H9 (cell line): ENCODE results near the gene NKD1. TPM values are rescaled to one million over a fixed set of nuclear protein-coding genes. Genes with fewer than 3 reads are reported as not detected.

ENCODE experiments used
- DNase-seq: peaks from one replicate; pipeline ENCODE4 v3.0.0-alpha.2; 2017
- H2AFZ ChIP-seq: one replicate; pipeline ENCODE4 v1.6.1; 2013; ENCODE audit warnings: mild to moderate bottlenecking, low read length, control low read depth, moderate library complexity
- H2AK5ac ChIP-seq: 2 replicates; pipeline ENCODE4 v1.6.1; 2013; ENCODE audit warnings: low read length, control low read depth, mixed read lengths; ENCODE audit not compliant: insufficient read length
- H2BK120ac ChIP-seq: one replicate; pipeline ENCODE4 v1.6.1; 2013; ENCODE audit warnings: low read depth, mild to moderate bottlenecking, low read length, control low read depth, inconsistent platforms; ENCODE audit not compliant: poor library complexity, severe bottlenecking
- H2BK12ac ChIP-seq: 2 replicates; pipeline ENCODE4 v1.6.1; 2013; ENCODE audit warnings: low read length, control low read depth, mixed read lengths, low read depth; ENCODE audit not compliant: insufficient read length
- H2BK15ac ChIP-seq: 2 replicates; pipeline ENCODE4 v1.6.1; 2013; ENCODE audit warnings: low read depth, low read length, control low read depth
- H2BK20ac ChIP-seq: one replicate; pipeline ENCODE4 v1.6.1; 2013; ENCODE audit warnings: low read depth, mild to moderate bottlenecking, low read length, control low read depth, inconsistent platforms; ENCODE audit not compliant: poor library complexity, severe bottlenecking
- H2BK5ac ChIP-seq: 2 replicates; pipeline ENCODE4 v1.6.1; 2013; ENCODE audit warnings: low read length, control low read depth, mixed read lengths; ENCODE audit not compliant: insufficient read length
- H3K14ac ChIP-seq: 2 replicates; pipeline ENCODE4 v1.6.1; 2013; ENCODE audit warnings: low read length, control low read depth; ENCODE audit not compliant: insufficient read depth
- H3K18ac ChIP-seq: 2 replicates; pipeline ENCODE4 v1.6.1; 2013; ENCODE audit warnings: low read depth, mild to moderate bottlenecking, mixed read lengths, low read length, control low read depth; ENCODE audit not compliant: insufficient read length
- H3K23ac ChIP-seq: 2 replicates; pipeline ENCODE4 v1.6.1; 2013; ENCODE audit warnings: low read length, control low read depth, mixed read lengths, low read depth; ENCODE audit not compliant: insufficient read length
- H3K23me2 ChIP-seq: 2 replicates; pipeline ENCODE4 v1.6.1; 2013; ENCODE audit warnings: low read depth, mild to moderate bottlenecking, mixed read lengths, low read length, control low read depth; ENCODE audit not compliant: insufficient read length, poor library complexity, severe bottlenecking
- H3K27ac ChIP-seq: 2 replicates; pipeline ENCODE4 v1.5.1; 2013; ENCODE audit warnings: low read length, control low read depth, mixed read lengths, low read depth; ENCODE audit not compliant: insufficient read length
- H3K27me3 ChIP-seq: 2 replicates; pipeline ENCODE4 v1.6.1; 2013; ENCODE audit warnings: low read length, control low read depth, inconsistent platforms; ENCODE audit not compliant: insufficient read depth
- H3K4ac ChIP-seq: 2 replicates; pipeline ENCODE4 v1.6.1; 2013; ENCODE audit warnings: low read depth, mild to moderate bottlenecking, control low read depth, inconsistent platforms, low read length, moderate library complexity
- H3K4me1 ChIP-seq: 2 replicates; pipeline ENCODE4 v1.6.1; 2013; ENCODE audit warnings: low read length, control low read depth, inconsistent platforms; ENCODE audit not compliant: insufficient read depth
- H3K4me2 ChIP-seq: 2 replicates; pipeline ENCODE4 v1.6.1; 2013; ENCODE audit warnings: low read length, control low read depth, mixed read lengths; ENCODE audit not compliant: insufficient read length, insufficient read depth
- H3K56ac ChIP-seq: 2 replicates; pipeline ENCODE4 v1.6.1; 2013; ENCODE audit warnings: low read depth, mild to moderate bottlenecking, mixed read lengths, low read length, control low read depth; ENCODE audit not compliant: insufficient read length
- H3K79me1 ChIP-seq: 2 replicates; pipeline ENCODE4 v1.6.1; 2013; ENCODE audit warnings: low read depth, mild to moderate bottlenecking, moderate library complexity, low read length, control low read depth, inconsistent platforms; ENCODE audit not compliant: insufficient read depth, poor library complexity, severe bottlenecking
- H3K79me2 ChIP-seq: 2 replicates; pipeline ENCODE4 v1.6.1; 2013; ENCODE audit warnings: low read length, control low read depth, inconsistent platforms; ENCODE audit not compliant: insufficient read depth
- H3K9ac ChIP-seq: 2 replicates; pipeline ENCODE4 v1.6.1; 2013; ENCODE audit warnings: low read length, control low read depth, mixed read lengths; ENCODE audit not compliant: insufficient read length; ENCODE audit errors: extremely low read depth
- H3K9me3 ChIP-seq: one replicate; pipeline ENCODE4 v1.6.1; 2013; ENCODE audit warnings: low read depth, low read length, inconsistent platforms; ENCODE audit not compliant: control insufficient read depth
- H3T11ph ChIP-seq: one replicate; pipeline ENCODE4 v1.6.1; 2013; ENCODE audit warnings: mild to moderate bottlenecking, low read length, control low read depth, inconsistent platforms
- H4K20me1 ChIP-seq: one replicate; pipeline ENCODE4 v1.6.1; 2013; ENCODE audit not compliant: control insufficient read depth, insufficient read length, insufficient read depth
- H4K5ac ChIP-seq: 2 replicates; pipeline ENCODE4 v1.6.1; 2013; ENCODE audit warnings: low read depth, mild to moderate bottlenecking, mixed read lengths, low read length, control low read depth; ENCODE audit not compliant: insufficient read length
- H4K8ac ChIP-seq: replicated peaks from 2 replicates; pipeline ENCODE4 v1.6.1; 2013; ENCODE audit warnings: low read length, control low read depth, mixed read lengths, low read depth; ENCODE audit not compliant: insufficient read length
- H4K91ac ChIP-seq: 2 replicates; pipeline ENCODE4 v1.6.1; 2013; ENCODE audit warnings: low read depth, mild to moderate bottlenecking, moderate library complexity, mixed read lengths, low read length, control low read depth; ENCODE audit not compliant: insufficient read length
- H3K27ac Mint-ChIP-seq, 3 experiments: 2 replicates in 2 of 3; 3 replicates in 1 of 3; pipeline ENCODE4 v1.8.0; 2020 to 2021; ENCODE audit warnings: mixed read lengths in 3 of 3, mild to moderate bottlenecking in 1 of 3, moderate library complexity in 1 of 3
- H3K27me3 Mint-ChIP-seq: 2 replicates; pipeline ENCODE4 v1.8.0; 2021; ENCODE audit warnings: low read depth, mild to moderate bottlenecking, moderate library complexity, mixed read lengths
- H3K36me3 Mint-ChIP-seq, 3 experiments: 2 replicates in 2 of 3; 3 replicates in 1 of 3; pipeline ENCODE4 v1.8.0; 2020 to 2021; ENCODE audit warnings: low read depth in 3 of 3, mixed read lengths in 3 of 3; ENCODE audit not compliant: insufficient read depth in 1 of 3
- H3K4me1 Mint-ChIP-seq, 2 experiments: 2 replicates each; pipeline ENCODE4 v1.8.0; 2020; ENCODE audit warnings: mixed read lengths in 2 of 2
- H3K4me3 Mint-ChIP-seq, 2 experiments: 2 replicates in 1 of 2; 3 replicates in 1 of 2; pipeline ENCODE4 v1.8.0; 2020 to 2021; ENCODE audit warnings: mild to moderate bottlenecking in 2 of 2, mixed read lengths in 2 of 2, moderate library complexity in 1 of 2
- H3K9me3 Mint-ChIP-seq, 2 experiments: 2 replicates in 1 of 2; 3 replicates in 1 of 2; pipeline ENCODE4 v1.8.0; 2020; ENCODE audit warnings: mild to moderate bottlenecking in 2 of 2, mixed read lengths in 2 of 2, moderate library complexity in 1 of 2
- CTCF ChIP-seq: fragments of 200-600 bp; sonication (generic); conservative IDR thresholded peaks from 3 replicates; pipeline ENCODE4 v1.8.0; 2021; ENCODE audit warnings: antibody characterized with exemption, mild to moderate bottlenecking
- WGBS: extraction: QIAGEN DNeasy Blood & Tissue Kit; methylation state at CpG from one replicate; pipeline ENCODE4 v1.1.7; 2013; ENCODE audit warnings: missing lambda C conversion rate, low lambda C conversion rate, mixed read lengths; ENCODE audit not compliant: insufficient read length; ENCODE audit errors: extremely low coverage; 5-methylcytosine and 5-hydroxymethylcytosine counted together
- total RNA-seq: library from RNA; stranded (reverse); gene quantifications from 2 replicates; pipeline ENCODE4 v1.2.1, GENCODE V29; 2021

NKD1 gene
- total RNA-seq, 1 experiment from 2014 or later, result 1.9 TPM

DNA sequence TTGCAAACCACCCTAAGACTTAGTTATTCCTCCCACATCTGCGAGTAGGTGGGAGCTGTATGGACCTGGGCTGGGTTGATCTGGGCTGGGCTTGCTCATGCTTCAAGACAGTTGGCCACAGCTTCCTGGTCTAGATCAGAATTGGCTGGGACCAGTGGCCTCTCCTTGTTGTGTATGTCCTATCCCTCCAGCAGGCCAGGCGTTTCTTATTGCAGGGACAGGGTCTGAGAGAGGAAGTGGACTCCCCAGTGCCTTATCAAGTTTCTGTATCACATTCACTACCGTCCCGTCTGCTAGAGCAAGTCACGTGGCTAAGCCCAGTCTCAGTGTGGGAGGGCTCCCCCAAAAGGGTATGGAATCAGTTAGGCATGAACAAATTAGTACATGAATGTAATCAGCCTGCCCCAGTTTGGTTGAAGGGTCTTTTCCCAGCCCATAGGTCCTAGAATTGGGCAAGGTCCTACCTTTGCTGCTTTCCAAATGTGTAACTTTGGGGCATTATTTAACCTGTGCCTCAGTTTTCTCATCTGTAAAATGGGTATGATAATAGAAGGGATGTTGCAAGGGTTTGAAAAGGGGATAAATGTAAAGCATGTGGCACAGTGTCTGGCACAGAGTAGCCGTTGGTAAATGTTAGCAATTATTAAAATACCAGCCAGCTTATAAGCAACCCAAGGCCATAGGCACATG lies 36.0 kb downstream of the NKD1 start:
- Histone ChIP-seq H2BK5ac (no peak overlapping the region), H3K4ac (no peak overlapping the region), H3K23me2 (no peaks in the 10 kb centered on the region), H4K8ac (no peak overlapping the region), H2BK15ac (no peak overlapping the region), H4K20me1 (no peaks in the 10 kb centered on the region), H2AK5ac (no peak overlapping the region), H3K18ac (no peak overlapping the region), H3T11ph (no peak overlapping the region), H3K9me3 (no peaks in the 10 kb centered on the region), H2AFZ (no peak overlapping the region), H3K4me2 (no peak overlapping the region), H4K5ac (no peak overlapping the region), H3K56ac (no peak overlapping the region), H2BK120ac (no peak overlapping the region), H3K14ac (no peak overlapping the region), H3K4me1 (no peaks in the 10 kb centered on the region), H3K23ac (no peak overlapping the region), H3K79me2 (no peaks in the 10 kb centered on the region), H2BK12ac (no peak overlapping the region), H4K91ac (no peak overlapping the region), H3K79me1 (no peaks in the 10 kb centered on the region), H3K27ac (no peak overlapping the region), H3K27me3 (no peaks in the 10 kb centered on the region), H2BK20ac (no peak overlapping the region), H3K9ac (no peak overlapping the region)
- peaks cover 20% of the 10 kb centered on the region for H3K27me3 Mint-ChIP-seq
- peaks cover 21 to 29% of the 10 kb centered on the region in 2 experiments for H3K4me1 Mint-ChIP-seq
- no peak overlapping the region; a peak in 1 of 7 replicates for H3K27ac Mint-ChIP-seq
- no peak for TF ChIP-seq CTCF
- peaks cover 0 to 4% (median 0%) of the 10 kb centered on the region in 3 experiments; a peak in 2 of 7 replicates for H3K36me3 Mint-ChIP-seq
- H3K9me3 Mint-ChIP-seq, result peaks cover 0 to 4% of the 10 kb centered on the region in 2 experiments; a peak in 1 of 5 replicates
- no peak for DNase-seq
- WGBS, result no CpG with 5 or more reads among the region's 6 CpGs
- H3K4me3 Mint-ChIP-seq, result no peak overlapping the region
